ENCODE results near the gene TCTN2.

DNA sequence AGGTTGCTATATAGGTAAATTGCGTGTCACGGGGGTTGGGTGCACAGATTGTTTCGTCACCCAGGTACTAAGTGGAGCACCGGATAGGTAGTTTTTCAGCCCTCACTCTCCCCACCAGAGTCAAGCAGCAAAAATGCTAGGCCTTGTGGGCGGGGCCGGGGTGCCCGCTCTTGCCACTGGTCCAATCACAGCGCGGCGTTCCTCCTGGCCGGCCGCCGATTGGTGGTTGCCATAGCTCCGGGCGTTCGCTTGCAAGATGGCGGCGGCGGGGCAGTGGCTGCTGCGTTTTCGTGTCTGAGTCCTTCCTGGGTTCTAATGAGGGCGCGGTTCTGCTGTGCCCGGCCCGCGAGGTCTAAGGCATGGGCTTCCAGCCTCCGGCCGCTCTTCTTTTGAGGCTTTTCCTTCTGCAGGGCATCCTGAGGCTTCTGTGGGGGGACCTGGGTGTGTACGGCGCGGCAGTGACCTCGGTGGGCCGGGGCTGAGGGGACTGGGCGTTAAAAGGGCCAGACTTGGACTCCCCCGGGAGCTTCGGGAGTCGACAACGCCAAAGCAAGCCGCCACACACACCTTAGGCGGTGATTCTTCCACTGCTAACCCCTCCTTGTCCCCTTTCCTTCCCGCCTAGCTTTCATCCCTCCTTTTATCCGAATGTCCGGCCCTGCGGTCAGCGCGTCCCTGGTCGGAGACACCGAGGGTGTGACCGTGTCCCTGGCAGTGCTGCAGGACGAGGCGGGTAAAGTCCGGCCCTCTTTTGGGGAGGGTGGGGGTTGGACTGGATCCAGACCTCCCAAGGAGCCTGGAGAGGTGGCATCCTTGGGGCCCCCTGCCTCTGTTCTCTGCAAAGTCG is at the start of gene TCTN2:
- TF ChIP-seq, protein P1, sequence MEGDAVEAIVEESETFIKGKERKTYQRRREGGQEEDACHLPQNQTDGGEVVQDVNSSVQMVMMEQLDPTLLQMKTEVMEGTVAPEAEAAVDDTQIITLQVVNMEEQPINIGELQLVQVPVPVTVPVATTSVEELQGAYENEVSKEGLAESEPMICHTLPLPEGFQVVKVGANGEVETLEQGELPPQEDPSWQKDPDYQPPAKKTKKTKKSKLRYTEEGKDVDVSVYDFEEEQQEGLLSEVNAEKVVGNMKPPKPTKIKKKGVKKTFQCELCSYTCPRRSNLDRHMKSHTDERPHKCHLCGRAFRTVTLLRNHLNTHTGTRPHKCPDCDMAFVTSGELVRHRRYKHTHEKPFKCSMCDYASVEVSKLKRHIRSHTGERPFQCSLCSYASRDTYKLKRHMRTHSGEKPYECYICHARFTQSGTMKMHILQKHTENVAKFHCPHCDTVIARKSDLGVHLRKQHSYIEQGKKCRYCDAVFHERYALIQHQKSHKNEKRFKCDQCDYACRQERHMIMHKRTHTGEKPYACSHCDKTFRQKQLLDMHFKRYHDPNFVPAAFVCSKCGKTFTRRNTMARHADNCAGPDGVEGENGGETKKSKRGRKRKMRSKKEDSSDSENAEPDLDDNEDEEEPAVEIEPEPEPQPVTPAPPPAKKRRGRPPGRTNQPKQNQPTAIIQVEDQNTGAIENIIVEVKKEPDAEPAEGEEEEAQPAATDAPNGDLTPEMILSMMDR (IDR thresholded peaks at IDR 0.05), result no peak
- TF ChIP-seq EZH2 (IDR thresholded peaks at IDR 0.05; ENCODE audit: borderline replicate concordance, insufficient read depth, low read depth, low read length, poor library complexity, severe bottlenecking), result no peak
